DND-41 (cell line): ENCODE measurements around the gene EGFL7.

Experiments
- ATAC-seq: fragments of 200-7000 bp; cut with Tn5 transposase; 3 replicates; pipeline ENCODE4 v1.9.1; 2021; ENCODE audit warnings: low read depth; ENCODE audit not compliant: insufficient read depth
- DNase-seq: peaks from one replicate; pipeline ENCODE4 v3.0.0-alpha.2; 2020
- H2AFZ ChIP-seq: 2 replicates; pipeline ENCODE4 v1.6.0; 2012; ENCODE audit warnings: low read depth, low read length
- H3K27ac ChIP-seq: 2 replicates; pipeline ENCODE4 v1.5.1; 2012; ENCODE audit warnings: low read length, inconsistent platforms
- H3K27me3 ChIP-seq: fragments of 200-600 bp; sonication (generic); 2 replicates; pipeline ENCODE4 v1.6.0; 2012; ENCODE audit warnings: low read length, mild to moderate bottlenecking, inconsistent platforms; ENCODE audit not compliant: insufficient read depth, poor library complexity
- H3K36me3 ChIP-seq: 2 replicates; pipeline ENCODE4 v1.5.1; 2012; ENCODE audit warnings: low read length, inconsistent platforms; ENCODE audit not compliant: insufficient read depth
- H3K4me1 ChIP-seq: 2 replicates; pipeline ENCODE4 v1.5.1; 2012; ENCODE audit warnings: mild to moderate bottlenecking, low read length; ENCODE audit not compliant: insufficient read depth
- H3K4me2 ChIP-seq: 2 replicates; pipeline ENCODE4 v1.6.0; 2012; ENCODE audit warnings: mild to moderate bottlenecking, moderate library complexity, low read length, inconsistent platforms; ENCODE audit not compliant: insufficient read depth
- H3K4me3 ChIP-seq, 2 experiments: fragments of 200-600 bp in 1 of 2; shearing (Covaris generic) in 1 of 2; 2 replicates each; pipeline ENCODE4 v1.5.1; 2012 to 2016; ENCODE audit warnings: inconsistent platforms in 2 of 2, low read length in 2 of 2, mild to moderate bottlenecking in 2 of 2, low read depth in 1 of 2, moderate library complexity in 1 of 2
- H3K79me2 ChIP-seq: 2 replicates; pipeline ENCODE4 v1.6.0; 2012; ENCODE audit warnings: low read length, inconsistent platforms; ENCODE audit not compliant: insufficient read depth
- H3K9ac ChIP-seq: 2 replicates; pipeline ENCODE4 v1.6.0; 2012; ENCODE audit warnings: low read depth, mild to moderate bottlenecking, inconsistent platforms, low read length, moderate library complexity
- H3K9me3 ChIP-seq: 2 replicates; pipeline ENCODE4 v1.5.1; 2012; ENCODE audit warnings: low read length, moderate library complexity, mild to moderate bottlenecking, inconsistent platforms; ENCODE audit not compliant: insufficient read depth, severe bottlenecking
- H4K20me1 ChIP-seq: 2 replicates; pipeline ENCODE4 v1.6.0; 2012; ENCODE audit warnings: low read length; ENCODE audit not compliant: insufficient read depth
- CTCF ChIP-seq: IDR thresholded peaks from 2 replicates; pipeline ENCODE4 v1.5.1; 2012; ENCODE audit warnings: borderline replicate concordance, low read length, moderate library complexity, mild to moderate bottlenecking; ENCODE audit not compliant: poor library complexity, severe bottlenecking; ENCODE audit errors: extremely low read depth
- EZH2 ChIP-seq: IDR thresholded peaks from 3 replicates; pipeline ENCODE4 v1.6.1; 2012; ENCODE audit warnings: borderline replicate concordance, low read depth, mild to moderate bottlenecking, moderate library complexity, low read length, inconsistent platforms; ENCODE audit not compliant: severe bottlenecking

The EGFL7 gene

GRCh38 chr9:136667940-136668760, 5.4 kb downstream of the EGFL7 start:
- Histone ChIP-seq H3K27ac (no peak overlapping the region), H3K79me2 (no peaks in the 10 kb centered on the region), H3K9ac (no peak overlapping the region), H2AFZ (no peak overlapping the region), H4K20me1 (no peaks in the 10 kb centered on the region), H3K4me3 (no peak overlapping the region), H3K36me3 (no peaks in the 10 kb centered on the region), H3K4me1 (no peaks in the 10 kb centered on the region), H3K27me3 (no peaks in the 10 kb centered on the region), H3K4me2 (no peak overlapping the region), H3K9me3 (no peaks in the 10 kb centered on the region)
- no peak for TF ChIP-seq CTCF
- no peak for TF ChIP-seq EZH2
- ATAC-seq (no peak), DNase-seq (no peak)

GRCh38 chr9:136668983-136669790, 6.5 kb downstream of the EGFL7 start:
- H2AFZ ChIP-seq: no peak overlapping the region
- no peak overlapping the region for H3K4me3 ChIP-seq
- H3K79me2 ChIP-seq: no peaks in the 10 kb centered on the region
- ATAC-seq: 0 out of 3 replicates have a peak, but pooled peaks have one; percentile 20
- H3K27me3 ChIP-seq: no peaks in the 10 kb centered on the region
- no peak for TF ChIP-seq EZH2
- no peak for TF ChIP-seq CTCF
- H3K36me3 ChIP-seq: no peaks in the 10 kb centered on the region
- H4K20me1 ChIP-seq: no peaks in the 10 kb centered on the region
- H3K9ac ChIP-seq: no peak overlapping the region
- no peaks in the 10 kb centered on the region for H3K9me3 ChIP-seq
- peak; percentile 18 for DNase-seq
- no peaks in the 10 kb centered on the region for H3K4me1 ChIP-seq
- no peak overlapping the region for H3K27ac ChIP-seq
- no peak overlapping the region for H3K4me2 ChIP-seq

- H3K4me1 ChIP-seq: no peaks in the 10 kb centered on the region
- H3K27ac ChIP-seq: no peak overlapping the region
- no peak overlapping the region for H2AFZ ChIP-seq
- no peak overlapping the region for H3K4me3 ChIP-seq
- no peak for ATAC-seq
- no peaks in the 10 kb centered on the region for H4K20me1 ChIP-seq
- H3K4me2 ChIP-seq: no peak overlapping the region
- no peaks in the 10 kb centered on the region for H3K79me2 ChIP-seq
- H3K9ac ChIP-seq: no peak overlapping the region
- no peak for DNase-seq
- no peaks in the 10 kb centered on the region for H3K9me3 ChIP-seq
- H3K27me3 ChIP-seq: no peaks in the 10 kb centered on the region
- TF ChIP-seq EZH2 (no peak), CTCF (no peak)
- H3K36me3 ChIP-seq: 0 out of 2 replicates have a peak, but pooled peaks cover 3% of the 10 kb centered on the region
Observed at GRCh38 chr9:136669791-136670464, 7.2 kb downstream of the EGFL7 start.
